ENCODE results near the gene JAG2.

DNA sequence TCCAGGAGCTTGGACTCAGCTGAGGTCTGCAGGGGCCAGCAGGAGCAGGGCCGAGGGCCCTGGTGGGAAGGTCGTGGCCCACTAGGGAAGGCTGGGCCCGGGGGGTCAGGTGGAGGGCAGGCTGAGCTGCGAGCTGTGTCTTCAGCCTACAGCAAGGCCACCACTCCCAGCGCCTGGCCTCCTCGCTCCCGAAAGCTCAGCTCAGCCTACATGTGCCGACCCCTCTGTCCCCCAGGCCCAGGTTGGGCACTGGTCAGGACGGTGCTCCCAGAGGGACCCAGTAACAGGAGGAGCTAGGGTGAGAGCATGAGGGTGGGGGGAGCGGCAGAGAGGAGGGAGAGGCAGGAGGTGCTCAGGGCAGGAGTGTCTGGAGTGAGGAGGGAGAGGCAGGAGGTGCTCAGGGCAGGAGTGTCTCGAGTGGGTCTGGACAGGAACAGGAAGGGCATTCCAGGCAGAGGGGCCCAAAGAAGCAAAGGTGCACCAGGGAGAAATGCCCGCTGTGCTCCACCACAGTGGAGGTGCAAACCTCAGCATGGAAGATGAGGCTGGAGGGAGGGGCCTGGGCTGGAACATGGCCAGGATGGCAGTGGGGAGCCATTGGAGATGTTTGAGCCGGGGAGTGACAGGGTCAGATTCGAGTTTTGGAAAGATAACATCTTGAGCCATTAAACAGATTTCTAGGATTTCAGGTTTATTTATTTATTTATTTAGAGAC lies 74.2 kb downstream of the JAG2 start:
- TF ChIP-seq ZC3H10 (CRISPR knock-in tag; IDR thresholded peaks at IDR 0.05) = no peak
- no peak for TF ChIP-seq POU6F1 (CRISPR knock-in tag; IDR thresholded peaks at IDR 0.05; ENCODE audit: borderline replicate concordance, low read depth)
- TF ChIP-seq ZFP30 (CRISPR knock-in tag; IDR thresholded peaks at IDR 0.05) = no peak
- no peak for TF ChIP-seq PATZ1 (CRISPR knock-in tag; IDR thresholded peaks at IDR 0.05; ENCODE audit: borderline replicate concordance)
- TF ChIP-seq, protein P1, sequence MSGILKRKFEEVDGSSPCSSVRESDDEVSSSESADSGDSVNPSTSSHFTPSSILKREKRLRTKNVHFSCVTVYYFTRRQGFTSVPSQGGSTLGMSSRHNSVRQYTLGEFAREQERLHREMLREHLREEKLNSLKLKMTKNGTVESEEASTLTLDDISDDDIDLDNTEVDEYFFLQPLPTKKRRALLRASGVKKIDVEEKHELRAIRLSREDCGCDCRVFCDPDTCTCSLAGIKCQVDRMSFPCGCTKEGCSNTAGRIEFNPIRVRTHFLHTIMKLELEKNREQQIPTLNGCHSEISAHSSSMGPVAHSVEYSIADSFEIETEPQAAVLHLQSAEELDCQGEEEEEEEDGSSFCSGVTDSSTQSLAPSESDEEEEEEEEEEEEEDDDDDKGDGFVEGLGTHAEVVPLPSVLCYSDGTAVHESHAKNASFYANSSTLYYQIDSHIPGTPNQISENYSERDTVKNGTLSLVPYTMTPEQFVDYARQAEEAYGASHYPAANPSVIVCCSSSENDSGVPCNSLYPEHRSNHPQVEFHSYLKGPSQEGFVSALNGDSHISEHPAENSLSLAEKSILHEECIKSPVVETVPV (CRISPR knock-in tag; IDR thresholded peaks at IDR 0.05) = no peak
- TF ChIP-seq, protein P2, sequence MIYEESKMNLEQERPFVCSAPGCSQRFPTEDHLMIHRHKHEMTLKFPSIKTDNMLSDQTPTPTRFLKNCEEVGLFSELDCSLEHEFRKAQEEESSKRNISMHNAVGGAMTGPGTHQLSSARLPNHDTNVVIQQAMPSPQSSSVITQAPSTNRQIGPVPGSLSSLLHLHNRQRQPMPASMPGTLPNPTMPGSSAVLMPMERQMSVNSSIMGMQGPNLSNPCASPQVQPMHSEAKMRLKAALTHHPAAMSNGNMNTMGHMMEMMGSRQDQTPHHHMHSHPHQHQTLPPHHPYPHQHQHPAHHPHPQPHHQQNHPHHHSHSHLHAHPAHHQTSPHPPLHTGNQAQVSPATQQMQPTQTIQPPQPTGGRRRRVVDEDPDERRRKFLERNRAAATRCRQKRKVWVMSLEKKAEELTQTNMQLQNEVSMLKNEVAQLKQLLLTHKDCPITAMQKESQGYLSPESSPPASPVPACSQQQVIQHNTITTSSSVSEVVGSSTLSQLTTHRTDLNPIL (CRISPR knock-in tag; IDR thresholded peaks at IDR 0.05; ENCODE audit: low read depth) = no peak
- TF ChIP-seq TOX (CRISPR knock-in tag; IDR thresholded peaks at IDR 0.05; ENCODE audit: borderline replicate concordance) = no peak
- TF ChIP-seq ZFP3 (CRISPR knock-in tag; IDR thresholded peaks at IDR 0.05) = no peak
- no peak for TF ChIP-seq TCF4 (CRISPR knock-in tag; IDR thresholded peaks at IDR 0.05; ENCODE audit: borderline replicate concordance)
- TF ChIP-seq CSDC2 (CRISPR knock-in tag; IDR thresholded peaks at IDR 0.05) = no peak
- TF ChIP-seq ZNF70 (CRISPR knock-in tag; IDR thresholded peaks at IDR 0.05) = no peak
